GM12873 (cell line): Measurements from ENCODE around the gene WDFY3.

Source experiments
- TF ChIP-seq, protein P1 (sequence below): IDR thresholded peaks from 2 replicates; pipeline ENCODE4 v1.5.1; 2012; ENCODE audit warnings: low read depth, mild to moderate bottlenecking, moderate library complexity, low read length, control low read depth; ENCODE audit not compliant: insufficient read depth; ENCODE audit errors: missing control alignments

WDFY3 gene

DNA sequence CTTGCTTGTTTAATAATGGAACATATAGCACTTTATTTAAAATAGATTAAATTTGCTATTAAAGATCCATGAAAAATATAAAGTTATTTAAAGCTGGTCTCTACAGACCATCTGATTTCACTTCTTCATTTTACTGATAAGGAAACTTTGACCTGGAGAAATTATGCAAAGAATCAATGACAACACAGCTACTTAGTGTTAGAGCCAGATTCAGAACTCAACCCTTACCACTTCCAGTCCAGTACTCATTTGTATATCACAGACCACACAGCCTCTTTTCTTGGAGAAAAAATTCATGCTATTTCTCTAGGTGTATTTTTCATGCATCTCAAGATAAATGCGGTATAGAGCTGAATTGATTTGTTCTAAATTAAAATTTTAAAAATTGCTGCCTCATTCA is 34.0 kb downstream of the WDFY3 start:
- TF ChIP-seq, protein P1, sequence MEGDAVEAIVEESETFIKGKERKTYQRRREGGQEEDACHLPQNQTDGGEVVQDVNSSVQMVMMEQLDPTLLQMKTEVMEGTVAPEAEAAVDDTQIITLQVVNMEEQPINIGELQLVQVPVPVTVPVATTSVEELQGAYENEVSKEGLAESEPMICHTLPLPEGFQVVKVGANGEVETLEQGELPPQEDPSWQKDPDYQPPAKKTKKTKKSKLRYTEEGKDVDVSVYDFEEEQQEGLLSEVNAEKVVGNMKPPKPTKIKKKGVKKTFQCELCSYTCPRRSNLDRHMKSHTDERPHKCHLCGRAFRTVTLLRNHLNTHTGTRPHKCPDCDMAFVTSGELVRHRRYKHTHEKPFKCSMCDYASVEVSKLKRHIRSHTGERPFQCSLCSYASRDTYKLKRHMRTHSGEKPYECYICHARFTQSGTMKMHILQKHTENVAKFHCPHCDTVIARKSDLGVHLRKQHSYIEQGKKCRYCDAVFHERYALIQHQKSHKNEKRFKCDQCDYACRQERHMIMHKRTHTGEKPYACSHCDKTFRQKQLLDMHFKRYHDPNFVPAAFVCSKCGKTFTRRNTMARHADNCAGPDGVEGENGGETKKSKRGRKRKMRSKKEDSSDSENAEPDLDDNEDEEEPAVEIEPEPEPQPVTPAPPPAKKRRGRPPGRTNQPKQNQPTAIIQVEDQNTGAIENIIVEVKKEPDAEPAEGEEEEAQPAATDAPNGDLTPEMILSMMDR: no peak

GRCh38 chr4:84931961-84932360 is 34.5 kb downstream of the WDFY3 start:
- TF ChIP-seq, protein P1: no peak

GRCh38 chr4:84931274-84931673 is 35.2 kb downstream of the WDFY3 start:
- TF ChIP-seq, protein P1: no peak

DNA sequence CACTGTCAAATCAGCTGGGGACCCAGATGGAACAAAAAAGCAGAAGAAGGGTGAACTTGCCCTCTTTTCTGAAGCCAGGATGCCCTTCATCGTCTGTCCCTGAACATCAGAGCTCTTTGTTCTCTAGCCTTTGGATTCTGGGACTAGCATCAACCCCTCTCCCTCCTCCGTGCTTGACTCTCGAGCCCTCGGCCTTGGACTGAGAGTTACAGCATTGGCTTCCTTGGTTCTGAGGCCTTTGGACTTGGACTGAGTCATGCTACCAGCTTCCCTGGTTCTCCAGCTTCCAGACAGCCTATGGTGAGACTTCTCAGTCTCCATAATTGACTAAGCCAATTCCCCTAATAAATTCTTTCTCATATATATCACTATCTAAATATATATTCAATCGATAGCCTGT is 38.4 kb downstream of the WDFY3 start:
- TF ChIP-seq, protein P1: no peak

GRCh38 chr4:84927428-84927827 is 39.1 kb downstream of the WDFY3 start:
- TF ChIP-seq, protein P1: no peak

DNA sequence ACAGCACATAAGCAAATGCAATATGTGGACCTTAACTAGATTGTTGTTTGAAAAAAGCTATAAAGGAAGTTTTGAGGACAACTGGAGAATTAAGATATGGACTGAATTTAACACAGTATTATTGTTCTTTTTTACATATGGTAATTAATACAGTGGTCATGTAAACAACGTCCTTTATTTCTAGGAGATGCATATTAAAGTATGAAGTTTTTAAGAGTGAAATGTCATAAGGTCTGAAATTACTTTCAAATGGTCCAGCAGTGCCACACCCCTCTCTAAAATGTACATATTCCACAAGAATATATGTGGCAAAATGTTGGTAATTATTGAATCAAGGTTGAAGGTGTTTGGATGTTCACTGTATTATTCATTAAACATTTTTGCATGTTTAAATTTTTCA is 40.9 kb downstream of the WDFY3 start:
- TF ChIP-seq, protein P1: no peak

- TF ChIP-seq, protein P1: no peak
These were observed 42.1 kb downstream of the WDFY3 start for GRCh38 chr4:84924434-84924833.
